Effector memory CD4-positive, alpha-beta T cell (primary cell): ENCODE results near the gene ASCL2.

ENCODE experiments used
- DNase-seq, 3 donors: peaks; one replicate each; pipeline ENCODE4 v3.0.0-alpha.2; 2020
- H3K27ac ChIP-seq: 2 replicates; pipeline ENCODE4 v1.7.0; 2013; ENCODE audit warnings: mild to moderate bottlenecking, low read length, moderate library complexity; ENCODE audit not compliant: insufficient read depth, poor library complexity, severe bottlenecking
- H3K27me3 ChIP-seq: replicated peaks from 2 replicates; pipeline ENCODE4 v1.7.0; 2013; ENCODE audit warnings: mild to moderate bottlenecking, low read length; ENCODE audit not compliant: insufficient read depth, control insufficient read depth, poor library complexity, severe bottlenecking
- H3K36me3 ChIP-seq: 2 replicates; pipeline ENCODE4 v1.7.0; 2013; ENCODE audit warnings: mild to moderate bottlenecking, low read length, moderate library complexity; ENCODE audit not compliant: control insufficient read depth, insufficient read depth
- H3K4me1 ChIP-seq: 2 replicates; pipeline ENCODE4 v1.7.0; 2013; ENCODE audit warnings: low read length, mild to moderate bottlenecking; ENCODE audit not compliant: control insufficient read depth, insufficient read depth, poor library complexity, severe bottlenecking
- H3K4me3 ChIP-seq: 2 replicates; pipeline ENCODE4 v1.7.0; 2013; ENCODE audit warnings: low read length, low read depth, mild to moderate bottlenecking; ENCODE audit not compliant: insufficient read depth, poor library complexity, severe bottlenecking
- H3K9me3 ChIP-seq: 2 replicates; pipeline ENCODE4 v1.7.0; 2013; ENCODE audit warnings: mild to moderate bottlenecking, low read length, moderate library complexity; ENCODE audit not compliant: control insufficient read depth

Gene ASCL2

GRCh38 chr11:2314525-2315394 is 44.4 kb upstream of the ASCL2 start:
- no peak overlapping the region for H3K4me3 ChIP-seq
- H3K27ac ChIP-seq, result no peak overlapping the region
- no peak for DNase-seq
- no peaks in the 10 kb centered on the region for H3K27me3 ChIP-seq
- no peaks in the 10 kb centered on the region for H3K36me3 ChIP-seq
- H3K9me3 ChIP-seq, result no peaks in the 10 kb centered on the region
- peaks cover 2% of the 10 kb centered on the region for H3K4me1 ChIP-seq

- H3K27ac ChIP-seq, result no peak overlapping the region
- H3K9me3 ChIP-seq, result no peaks in the 10 kb centered on the region
- no peaks in the 10 kb centered on the region for H3K27me3 ChIP-seq
- DNase-seq, result no peak
- H3K36me3 ChIP-seq, result no peaks in the 10 kb centered on the region
- no peak overlapping the region for H3K4me3 ChIP-seq
- peaks cover 2% of the 10 kb centered on the region for H3K4me1 ChIP-seq
Measured at GRCh38 chr11:2314136-2314524, 43.7 kb upstream of the ASCL2 start.

- H3K27me3 ChIP-seq, result no peaks in the 10 kb centered on the region
- no peaks in the 10 kb centered on the region for H3K36me3 ChIP-seq
- H3K9me3 ChIP-seq, result no peaks in the 10 kb centered on the region
- no peak for DNase-seq
- H3K4me1 ChIP-seq, result peaks cover 2% of the 10 kb centered on the region
- no peak overlapping the region for H3K4me3 ChIP-seq
- H3K27ac ChIP-seq, result no peak overlapping the region
Measured at GRCh38 chr11:2313051-2313951, 42.9 kb upstream of the ASCL2 start.

GRCh38 chr11:2312232-2313042 is 42.0 kb upstream of the ASCL2 start:
- Histone ChIP-seq H3K9me3 (no peaks in the 10 kb centered on the region), H3K27me3 (no peaks in the 10 kb centered on the region), H3K27ac (no peak overlapping the region), H3K4me3 (no peak overlapping the region), H3K36me3 (no peaks in the 10 kb centered on the region), H3K4me1 (peaks cover 3% of the 10 kb centered on the region)
- no peak for DNase-seq

- Histone ChIP-seq H3K27me3 (no peaks in the 10 kb centered on the region), H3K4me1 (peaks cover 12% of the 10 kb centered on the region), H3K36me3 (no peaks in the 10 kb centered on the region), H3K27ac (no peak overlapping the region), H3K9me3 (no peaks in the 10 kb centered on the region), H3K4me3 (no peak overlapping the region)
- DNase-seq, result no peak
Measured at GRCh38 chr11:2311353-2312133, 41.2 kb upstream of the ASCL2 start.

GRCh38 chr11:2310786-2311352 is 40.5 kb upstream of the ASCL2 start:
- no peak for DNase-seq
- no peak overlapping the region for H3K4me3 ChIP-seq
- no peaks in the 10 kb centered on the region for H3K9me3 ChIP-seq
- H3K27me3 ChIP-seq, result no peaks in the 10 kb centered on the region
- no peak overlapping the region for H3K27ac ChIP-seq
- peaks cover 18% of the 10 kb centered on the region for H3K4me1 ChIP-seq
- H3K36me3 ChIP-seq, result no peaks in the 10 kb centered on the region

- no peak for DNase-seq
Measured at GRCh38 chr11:2310073-2310785, 39.8 kb upstream of the ASCL2 start.

GRCh38 chr11:2309251-2310072 is 39.1 kb upstream of the ASCL2 start:
- H3K36me3 ChIP-seq, result no peaks in the 10 kb centered on the region
- no peak overlapping the region for H3K4me3 ChIP-seq
- H3K27ac ChIP-seq, result no peak overlapping the region
- no peaks in the 10 kb centered on the region for H3K9me3 ChIP-seq
- no peak for DNase-seq
- H3K27me3 ChIP-seq, result no peaks in the 10 kb centered on the region
- H3K4me1 ChIP-seq, result peaks cover 30% of the 10 kb centered on the region

More at GRCh38 chr11:2310073-2310785, 39.8 kb upstream of the ASCL2 start:
- Histone ChIP-seq H3K9me3 (no peaks in the 10 kb centered on the region), H3K27ac (no peak overlapping the region), H3K36me3 (no peaks in the 10 kb centered on the region), H3K4me3 (no peak overlapping the region), H3K27me3 (no peaks in the 10 kb centered on the region), H3K4me1 (peaks cover 25% of the 10 kb centered on the region)
